Measurements from ENCODE around the gene RNF146. TPM values are rescaled to one million over a fixed set of nuclear protein-coding genes. Genes with fewer than 3 reads are reported as not detected.

Gene RNF146
- total and polyA plus RNA-seq, 2 of the 13 experiments (the other 11 are each of a cell fraction or from before 2014, with no cell fraction given): 18.8 to 27.6 TPM

DNA sequence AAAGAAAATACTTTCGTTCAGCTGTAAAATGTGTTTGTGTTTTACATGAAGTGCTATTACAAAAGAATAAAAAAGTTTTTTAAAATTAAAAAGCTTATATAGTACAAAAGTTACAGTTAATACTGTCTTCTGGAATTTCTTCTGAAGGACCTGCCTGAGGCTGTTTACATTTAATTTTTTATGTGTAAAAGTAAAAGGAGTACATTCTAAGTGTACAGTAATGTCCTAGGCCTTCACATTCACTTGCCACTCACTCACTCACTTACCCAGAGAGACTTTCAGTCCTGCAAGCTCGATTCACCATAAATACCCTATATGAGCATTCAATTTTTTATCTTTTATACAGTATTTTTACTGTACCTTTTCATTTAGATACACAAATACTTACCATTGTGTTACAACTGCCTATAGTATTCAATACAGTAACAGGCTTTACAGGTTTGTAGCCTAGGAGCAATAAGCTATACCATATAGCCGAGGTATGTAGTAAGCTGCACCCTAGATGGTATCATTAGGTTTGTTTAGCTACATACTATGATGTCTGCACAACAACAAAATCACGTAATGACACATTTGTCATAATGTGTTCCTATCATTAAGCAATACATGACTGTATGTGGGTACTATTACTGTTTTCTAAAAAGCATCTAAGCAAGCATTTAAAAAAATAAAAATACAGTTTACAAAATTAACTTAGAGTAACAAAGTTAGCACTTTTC lies 33.0 kb downstream of the RNF146 start:
- H3K9me3 ChIP-seq (ENCODE audit: low read length): no peaks in the 10 kb centered on the region
- WGBS (ENCODE audit: low lambda C conversion rate): 96% methylated on average over 4 of the region's 4 CpGs
- H3K36me3 ChIP-seq (replicated peaks in 1 of 2; ENCODE audit: control insufficient read depth in 1 of 2, insufficient read depth in 2 of 2, low read length in 2 of 2): peaks cover 1 to 10% of the 10 kb centered on the region in 2 experiments; a peak in 3 of 5 replicates
- ChIA-PET CTCF (ENCODE audit: low intra/inter-chr PET ratio, low total read pairs) (no interaction called here), POLR2A (interaction anchor here (1.9 to 3.9 kb wide), 2 partner anchors 33 kb away, joined by 9 to 37 read pairs; partner anchors contain the start of gene RNF146)
- no peak for FAIRE-seq
- no peaks in the 10 kb centered on the region for H3K27me3 ChIP-seq (ENCODE audit: control insufficient read depth in 1 of 2, insufficient read depth in 2 of 2, low read length in 2 of 2)
- TF ChIP-seq SOX13 (IDR thresholded peaks at IDR 0.05): no peak
- no peak for TF ChIP-seq SOX13 (CRISPR knock-in tag; conservative IDR thresholded peaks at IDR 0.05 in 1 of 2, IDR thresholded peaks at IDR 0.05 in 1 of 2)
- no peak for TF ChIP-seq ZBTB38 (CRISPR knock-in tag; IDR thresholded peaks at IDR 0.05)
- no peak for TF ChIP-seq IRF2 (CRISPR knock-in tag; IDR thresholded peaks at IDR 0.05)
- TF ChIP-seq, protein P1, sequence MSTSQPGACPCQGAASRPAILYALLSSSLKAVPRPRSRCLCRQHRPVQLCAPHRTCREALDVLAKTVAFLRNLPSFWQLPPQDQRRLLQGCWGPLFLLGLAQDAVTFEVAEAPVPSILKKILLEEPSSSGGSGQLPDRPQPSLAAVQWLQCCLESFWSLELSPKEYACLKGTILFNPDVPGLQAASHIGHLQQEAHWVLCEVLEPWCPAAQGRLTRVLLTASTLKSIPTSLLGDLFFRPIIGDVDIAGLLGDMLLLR (CRISPR knock-in tag; IDR thresholded peaks at IDR 0.05): no peak
- TF ChIP-seq, protein P2, sequence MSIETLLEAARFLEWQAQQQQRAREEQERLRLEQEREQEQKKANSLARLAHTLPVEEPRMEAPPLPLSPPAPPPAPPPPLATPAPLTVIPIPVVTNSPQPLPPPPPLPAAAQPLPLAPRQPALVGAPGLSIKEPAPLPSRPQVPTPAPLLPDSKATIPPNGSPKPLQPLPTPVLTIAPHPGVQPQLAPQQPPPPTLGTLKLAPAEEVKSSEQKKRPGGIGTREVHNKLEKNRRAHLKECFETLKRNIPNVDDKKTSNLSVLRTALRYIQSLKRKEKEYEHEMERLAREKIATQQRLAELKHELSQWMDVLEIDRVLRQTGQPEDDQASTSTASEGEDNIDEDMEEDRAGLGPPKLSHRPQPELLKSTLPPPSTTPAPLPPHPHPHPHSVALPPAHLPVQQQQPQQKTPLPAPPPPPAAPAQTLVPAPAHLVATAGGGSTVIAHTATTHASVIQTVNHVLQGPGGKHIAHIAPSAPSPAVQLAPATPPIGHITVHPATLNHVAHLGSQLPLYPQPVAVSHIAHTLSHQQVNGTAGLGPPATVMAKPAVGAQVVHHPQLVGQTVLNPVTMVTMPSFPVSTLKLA (IDR thresholded peaks at IDR 0.05): no peak
- TF ChIP-seq MEF2D (CRISPR knock-in tag; IDR thresholded peaks at IDR 0.05): no peak
- TF ChIP-seq DNMT1 (CRISPR knock-in tag; IDR thresholded peaks at IDR 0.05): no peak
- TF ChIP-seq, protein P3, sequence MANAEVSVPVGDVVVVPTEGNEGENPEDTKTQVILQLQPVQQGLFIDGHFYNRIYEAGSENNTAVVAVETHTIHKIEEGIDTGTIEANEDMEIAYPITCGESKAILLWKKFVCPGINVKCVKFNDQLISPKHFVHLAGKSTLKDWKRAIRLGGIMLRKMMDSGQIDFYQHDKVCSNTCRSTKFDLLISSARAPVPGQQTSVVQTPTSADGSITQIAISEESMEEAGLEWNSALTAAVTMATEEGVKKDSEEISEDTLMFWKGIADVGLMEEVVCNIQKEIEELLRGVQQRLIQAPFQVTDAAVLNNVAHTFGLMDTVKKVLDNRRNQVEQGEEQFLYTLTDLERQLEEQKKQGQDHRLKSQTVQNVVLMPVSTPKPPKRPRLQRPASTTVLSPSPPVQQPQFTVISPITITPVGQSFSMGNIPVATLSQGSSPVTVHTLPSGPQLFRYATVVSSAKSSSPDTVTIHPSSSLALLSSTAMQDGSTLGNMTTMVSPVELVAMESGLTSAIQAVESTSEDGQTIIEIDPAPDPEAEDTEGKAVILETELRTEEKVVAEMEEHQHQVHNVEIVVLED (CRISPR knock-in tag; IDR thresholded peaks at IDR 0.05; ENCODE audit: borderline replicate concordance): no peak
- TF ChIP-seq MTA3 (CRISPR knock-in tag; IDR thresholded peaks at IDR 0.05): no peak
- no peak for TF ChIP-seq CHCHD3 (CRISPR knock-in tag; IDR thresholded peaks at IDR 0.05)
- no peak for TF ChIP-seq ZNF816 (CRISPR knock-in tag; IDR thresholded peaks at IDR 0.05; ENCODE audit: borderline replicate concordance)
- no peak for TF ChIP-seq ZIK1 (CRISPR knock-in tag; IDR thresholded peaks at IDR 0.05; ENCODE audit: borderline replicate concordance, low read depth)
- TF ChIP-seq RXRA (CRISPR knock-in tag; IDR thresholded peaks at IDR 0.05): no peak
- no peak for TF ChIP-seq MATR3 (CRISPR knock-in tag; IDR thresholded peaks at IDR 0.05)
- TF ChIP-seq, protein P4, sequence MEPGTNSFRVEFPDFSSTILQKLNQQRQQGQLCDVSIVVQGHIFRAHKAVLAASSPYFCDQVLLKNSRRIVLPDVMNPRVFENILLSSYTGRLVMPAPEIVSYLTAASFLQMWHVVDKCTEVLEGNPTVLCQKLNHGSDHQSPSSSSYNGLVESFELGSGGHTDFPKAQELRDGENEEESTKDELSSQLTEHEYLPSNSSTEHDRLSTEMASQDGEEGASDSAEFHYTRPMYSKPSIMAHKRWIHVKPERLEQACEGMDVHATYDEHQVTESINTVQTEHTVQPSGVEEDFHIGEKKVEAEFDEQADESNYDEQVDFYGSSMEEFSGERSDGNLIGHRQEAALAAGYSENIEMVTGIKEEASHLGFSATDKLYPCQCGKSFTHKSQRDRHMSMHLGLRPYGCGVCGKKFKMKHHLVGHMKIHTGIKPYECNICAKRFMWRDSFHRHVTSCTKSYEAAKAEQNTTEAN (CRISPR knock-in tag; conservative IDR thresholded peaks at IDR 0.05): no peak
- no TSS peak for BruUV-seq (replicated peaks)
- peaks cover 22% of the 10 kb centered on the region for H3K4me1 ChIP-seq (ENCODE audit: insufficient read depth, low read length)
- H3K4me3 ChIP-seq (replicated peaks in 1 of 3; ENCODE audit: insufficient read depth in 1 of 3, low read depth in 2 of 3, low read length in 3 of 3): no peak overlapping the region
- no peak for ATAC-seq
- H3K79me2 ChIP-seq (ENCODE audit: insufficient read depth, low read length): peaks cover 2% of the 10 kb centered on the region
- intact Hi-C loops (cut with micrococcal nuclease; ENCODE audit: unreplicated experiment) (loop anchor here (5.0 kb wide), 1 partner anchor 248 kb away; no protein-coding TSS in a partner anchor), in situ Hi-C loops (cut with HindIII; ENCODE audit: extremely low pct_ligation_motif_present, low pct_unique_long_range_greater_than_20kb) (loop anchor here (10.0 kb wide), 1 partner anchor 125 kb away; no protein-coding TSS in a partner anchor)
- no peaks in the 10 kb centered on the region; the same call in 1 of the 2 replicates for H4K20me1 ChIP-seq (ENCODE audit: insufficient read depth, low read length)
- no peak overlapping the region for H3K27ac ChIP-seq (ENCODE audit: extremely low read length, insufficient read depth, low read length)
- no peak overlapping the region for H2AFZ ChIP-seq (ENCODE audit: low read length)
- H3K4me2 ChIP-seq (ENCODE audit: low read depth, low read length): no peak overlapping the region
- DNase-seq (ENCODE audit: low spot score): no peak
- H3K9ac ChIP-seq (ENCODE audit: insufficient read depth, low read depth, low read length): no peak overlapping the region
